SK-N-SH treated with all-trans-retinoic acid at 6 μM for 48 hours (cell line): ENCODE data around the gene TBCCD1.

ENCODE experiments used
- BACH2 ChIP-seq: fragments of 250-450 bp; sonication (Bioruptor Pico); IDR thresholded peaks from 2 replicates; pipeline ENCODE4 v1.9.0; 2021; ENCODE audit warnings: mild to moderate bottlenecking, borderline replicate concordance
- ESRRG ChIP-seq: fragments of 250-450 bp; sonication (Bioruptor Pico); IDR thresholded peaks from 2 replicates; pipeline ENCODE4 v1.6.1; 2021; ENCODE audit warnings: mild to moderate bottlenecking
- GLIS3 ChIP-seq: fragments of 250-450 bp; sonication (Bioruptor Pico); IDR thresholded peaks from 2 replicates; pipeline ENCODE4 v1.5.0; 2020; ENCODE audit warnings: mild to moderate bottlenecking, moderate library complexity
- PATZ1 ChIP-seq: fragments of 250-450 bp; sonication (Bioruptor Pico); IDR thresholded peaks from 2 replicates; pipeline ENCODE4 v1.8.0; 2020; ENCODE audit warnings: mild to moderate bottlenecking, moderate library complexity, borderline replicate concordance
- RARB ChIP-seq: fragments of 250-450 bp; sonication (Bioruptor Pico); IDR thresholded peaks from 2 replicates; pipeline ENCODE4 v1.8.0; 2021; ENCODE audit warnings: mild to moderate bottlenecking, moderate library complexity
- ZFP30 ChIP-seq: fragments of 450-650 bp; formaldehyde crosslinking; IDR thresholded peaks from 2 replicates; pipeline ENCODE4 v1.5.0; 2022; ENCODE audit warnings: mild to moderate bottlenecking, moderate library complexity
- ZNF565 ChIP-seq: fragments of 450-650 bp; formaldehyde crosslinking; conservative IDR thresholded peaks from 2 replicates; pipeline ENCODE4 v1.5.0; 2020; ENCODE audit warnings: low read depth, mild to moderate bottlenecking, moderate library complexity

- no peak for TF ChIP-seq ESRRG (CRISPR knock-in tag)
- no peak for TF ChIP-seq RARB (CRISPR knock-in tag)
- TF ChIP-seq ZNF565 (CRISPR knock-in tag), result no peak
- TF ChIP-seq PATZ1 (CRISPR knock-in tag), result no peak
- no peak for TF ChIP-seq GLIS3 (CRISPR knock-in tag)
- TF ChIP-seq BACH2 (CRISPR knock-in tag), result no peak
- no peak for TF ChIP-seq ZFP30 (CRISPR knock-in tag)
Observed at GRCh38 chr3:186511245-186511644, 55.9 kb downstream of the TBCCD1 start.
